Measurements from ENCODE around the gene C11orf24. TPM values are rescaled to one million over a fixed set of nuclear protein-coding genes. Genes with fewer than 3 reads are reported as not detected.

Gene C11orf24
- total and polyA plus RNA-seq, 3 experiments from 2014 or later: 15.7 to 49.8 (median 46.9) TPM

- CTCF ChIA-PET: no interaction called here
- Histone ChIP-seq H3K27ac (ENCODE audit: low read depth, low read length) (peak within 1 kb of the TSS; percentile 69), H3K27me3 (ENCODE audit: insufficient read depth, low read length, poor library complexity, severe bottlenecking) (no peaks in the 10 kb centered on the region), H3K36me3 (ENCODE audit: insufficient read depth, low read length) (no peaks in the 10 kb centered on the region), H3K9me3 (ENCODE audit: low read length) (no peaks in the 10 kb centered on the region), H3K4me3 (ENCODE audit: low read length) (peak within 1 kb of the TSS; percentile 59), H3K4me1 (ENCODE audit: insufficient read depth, low read length) (peaks cover 11% of the 10 kb centered on the region)
- H3K36me3 Mint-ChIP-seq: no peaks in the 10 kb centered on the region
- peak in 1 of 5 donors; percentile 40 for DNase-seq
- H3K4me1 Mint-ChIP-seq: peaks cover 8 to 20% (median 10%) of the 10 kb centered on the region in 3 donors
- peaks cover 6% of the 10 kb centered on the region in 2 donors for H3K27me3 Mint-ChIP-seq
- H3K27ac Mint-ChIP-seq: peak within 1 kb of the TSS in 3 of 8 donors; percentile 34 to 72 (median 47)
- POLR2A ChIA-PET: no interaction called here
- peak within 1 kb of the TSS; percentile 77 to 88 (median 83) for H3K4me3 Mint-ChIP-seq
- H3K9me3 Mint-ChIP-seq: no peaks in the 10 kb centered on the region
These were observed 40.5 kb upstream of the C11orf24 start, which contains the start of gene LRP5 for GRCh38 chr11:68312117-68312779. TSS of gene LRP5 (plus strand) at chr11:68312591. CDS start at chr11:68312715, 124 bp downstream.

- ChIA-PET CTCF (interaction anchor here (1.4 to 2.0 kb wide), 2 partner anchors 51 to 54 kb away, joined by 3 to 7 read pairs; no protein-coding TSS in a partner anchor), POLR2A (no interaction called here)
- H3K4me1 Mint-ChIP-seq: peaks cover 8 to 20% (median 10%) of the 10 kb centered on the region in 3 donors
- H3K4me3 Mint-ChIP-seq: peak overlapping the region; percentile 63 to 84 (median 73)
- peak in 1 of 5 donors; percentile 26 for DNase-seq
- H3K4me3 ChIP-seq (ENCODE audit: low read length): no peak overlapping the region
- H3K27ac Mint-ChIP-seq: peak overlapping the region in 4 of 8 donors; percentile 30 to 66 (median 42)
- H3K9me3 ChIP-seq (ENCODE audit: low read length): no peaks in the 10 kb centered on the region
- no peak overlapping the region for H3K27ac ChIP-seq (ENCODE audit: low read depth, low read length)
- peaks cover 3% of the 10 kb centered on the region in 2 donors for H3K27me3 Mint-ChIP-seq
- peaks cover 11% of the 10 kb centered on the region for H3K4me1 ChIP-seq (ENCODE audit: insufficient read depth, low read length)
- no peaks in the 10 kb centered on the region for H3K36me3 Mint-ChIP-seq
- no peaks in the 10 kb centered on the region for H3K9me3 Mint-ChIP-seq
- no peaks in the 10 kb centered on the region for H3K36me3 ChIP-seq (ENCODE audit: insufficient read depth, low read length)
- H3K27me3 ChIP-seq (ENCODE audit: insufficient read depth, low read length, poor library complexity, severe bottlenecking): no peaks in the 10 kb centered on the region
These were observed 39.7 kb upstream of the C11orf24 start for GRCh38 chr11:68311160-68312116.

DNA sequence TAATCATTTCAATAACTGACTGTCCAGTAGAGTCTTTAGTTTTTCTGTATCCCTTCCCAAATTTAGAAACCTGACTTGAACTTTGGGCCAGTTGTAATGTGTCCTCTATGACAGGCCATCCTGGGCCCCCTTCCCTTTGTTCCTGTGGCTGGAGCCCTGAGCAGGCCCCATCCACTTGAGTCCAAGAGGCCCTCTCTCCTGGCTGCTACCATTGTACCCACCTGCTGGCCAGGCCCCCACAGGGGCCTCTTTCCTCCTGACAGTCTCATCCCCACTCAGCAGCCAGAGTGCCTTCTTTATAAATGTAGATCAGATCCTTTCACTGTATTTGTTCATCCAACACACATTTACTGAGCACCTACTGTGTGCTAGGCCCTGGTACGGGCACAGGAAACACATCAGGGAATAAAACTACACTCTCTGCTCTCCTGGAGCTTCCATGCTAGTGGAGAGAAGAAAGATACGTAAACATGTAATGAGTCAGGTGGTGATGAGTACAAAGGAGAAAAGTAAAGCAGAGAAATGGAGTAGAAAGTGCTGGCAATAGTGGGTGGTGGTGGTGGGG, 37.9 kb upstream of the C11orf24 start:
- Mint-ChIP-seq H3K27ac (peak overlapping the region in 6 of 8 donors; percentile 1 to 84 (median 52)), H3K4me1 (peaks cover 8 to 20% (median 10%) of the 10 kb centered on the region in 3 donors), H3K27me3 (peaks cover 0 to 1% of the 10 kb centered on the region in 2 donors), H3K9me3 (no peaks in the 10 kb centered on the region), H3K36me3 (no peaks in the 10 kb centered on the region), H3K4me3 (peak overlapping the region in 4 of 7 donors; percentile 38 to 63 (median 49))
- no peak overlapping the region for H3K4me3 ChIP-seq (ENCODE audit: low read length)
- H3K27me3 ChIP-seq (ENCODE audit: insufficient read depth, low read length, poor library complexity, severe bottlenecking): no peaks in the 10 kb centered on the region
- no peak overlapping the region for H3K27ac ChIP-seq (ENCODE audit: low read depth, low read length)
- peaks cover 11% of the 10 kb centered on the region for H3K4me1 ChIP-seq (ENCODE audit: insufficient read depth, low read length)
- no peaks in the 10 kb centered on the region for H3K36me3 ChIP-seq (ENCODE audit: insufficient read depth, low read length)
- ChIA-PET CTCF (interaction anchor here (2.0 kb wide), 1 partner anchor 52 kb away, joined by 7 read pairs; no protein-coding TSS in a partner anchor), POLR2A (no interaction called here)
- DNase-seq: peak in 1 of 5 donors; percentile 17
- H3K9me3 ChIP-seq (ENCODE audit: low read length): no peaks in the 10 kb centered on the region

GRCh38 chr11:68308068-68308467, 36.3 kb upstream of the C11orf24 start:
- H3K4me1 Mint-ChIP-seq: peaks cover 2 to 6% (median 4%) of the 10 kb centered on the region in 3 donors
- Histone ChIP-seq H3K9me3 (ENCODE audit: low read length) (no peaks in the 10 kb centered on the region), H3K4me3 (ENCODE audit: low read length) (no peak overlapping the region), H3K36me3 (ENCODE audit: insufficient read depth, low read length) (no peaks in the 10 kb centered on the region), H3K4me1 (ENCODE audit: insufficient read depth, low read length) (no peaks in the 10 kb centered on the region), H3K27me3 (ENCODE audit: insufficient read depth, low read length, poor library complexity, severe bottlenecking) (no peaks in the 10 kb centered on the region), H3K27ac (ENCODE audit: low read depth, low read length) (no peak overlapping the region)
- peak overlapping the region in 1 of 8 donors; percentile 63 for H3K27ac Mint-ChIP-seq
- H3K36me3 Mint-ChIP-seq: no peaks in the 10 kb centered on the region
- peak in 1 of 5 donors; percentile 36 for DNase-seq
- ChIA-PET CTCF (interaction anchor here (1.2 kb wide), 1 partner anchor 11 kb away, joined by 5 read pairs; no protein-coding TSS in a partner anchor), POLR2A (no interaction called here)
- no peak overlapping the region for H3K4me3 Mint-ChIP-seq
- H3K9me3 Mint-ChIP-seq: no peaks in the 10 kb centered on the region
- H3K27me3 Mint-ChIP-seq: no peaks in the 10 kb centered on the region

DNA sequence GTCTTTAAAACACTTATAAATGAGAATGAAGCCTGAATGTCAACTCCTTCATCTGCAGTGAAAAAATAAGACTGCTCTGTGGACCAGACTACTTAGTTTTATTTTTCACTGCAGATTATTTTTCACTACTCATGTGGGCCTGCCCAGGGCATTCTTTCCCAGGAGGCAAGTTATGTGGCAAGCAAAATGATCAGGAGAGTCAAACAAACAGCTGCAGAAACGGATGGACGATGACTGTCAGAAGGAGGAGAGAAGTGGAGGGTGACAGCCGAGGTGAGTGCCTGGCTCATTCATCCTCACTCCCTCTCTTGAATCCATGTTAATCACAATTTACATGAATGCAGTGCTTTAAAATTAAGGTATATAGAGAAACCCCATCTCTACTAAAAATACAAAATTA, 34.9 kb upstream of the C11orf24 start:
- Mint-ChIP-seq H3K27ac (peak overlapping the region in 3 of 8 donors; percentile 20 to 70 (median 21)), H3K4me1 (peaks cover 2 to 4% (median 3%) of the 10 kb centered on the region in 3 donors), H3K9me3 (no peaks in the 10 kb centered on the region), H3K36me3 (no peaks in the 10 kb centered on the region), H3K27me3 (no peaks in the 10 kb centered on the region), H3K4me3 (no peak overlapping the region)
- Histone ChIP-seq H3K9me3 (ENCODE audit: low read length) (no peaks in the 10 kb centered on the region), H3K4me3 (ENCODE audit: low read length) (no peak overlapping the region), H3K36me3 (ENCODE audit: insufficient read depth, low read length) (no peaks in the 10 kb centered on the region), H3K4me1 (ENCODE audit: insufficient read depth, low read length) (no peaks in the 10 kb centered on the region), H3K27ac (ENCODE audit: low read depth, low read length) (no peak overlapping the region), H3K27me3 (ENCODE audit: insufficient read depth, low read length, poor library complexity, severe bottlenecking) (no peaks in the 10 kb centered on the region)
- DNase-seq: no peak
- CTCF ChIA-PET: interaction anchor here (1.0 kb wide), 1 partner anchor 9 kb away, joined by 3 read pairs; no protein-coding TSS in a partner anchor
- POLR2A ChIA-PET: no interaction called here

DNA sequence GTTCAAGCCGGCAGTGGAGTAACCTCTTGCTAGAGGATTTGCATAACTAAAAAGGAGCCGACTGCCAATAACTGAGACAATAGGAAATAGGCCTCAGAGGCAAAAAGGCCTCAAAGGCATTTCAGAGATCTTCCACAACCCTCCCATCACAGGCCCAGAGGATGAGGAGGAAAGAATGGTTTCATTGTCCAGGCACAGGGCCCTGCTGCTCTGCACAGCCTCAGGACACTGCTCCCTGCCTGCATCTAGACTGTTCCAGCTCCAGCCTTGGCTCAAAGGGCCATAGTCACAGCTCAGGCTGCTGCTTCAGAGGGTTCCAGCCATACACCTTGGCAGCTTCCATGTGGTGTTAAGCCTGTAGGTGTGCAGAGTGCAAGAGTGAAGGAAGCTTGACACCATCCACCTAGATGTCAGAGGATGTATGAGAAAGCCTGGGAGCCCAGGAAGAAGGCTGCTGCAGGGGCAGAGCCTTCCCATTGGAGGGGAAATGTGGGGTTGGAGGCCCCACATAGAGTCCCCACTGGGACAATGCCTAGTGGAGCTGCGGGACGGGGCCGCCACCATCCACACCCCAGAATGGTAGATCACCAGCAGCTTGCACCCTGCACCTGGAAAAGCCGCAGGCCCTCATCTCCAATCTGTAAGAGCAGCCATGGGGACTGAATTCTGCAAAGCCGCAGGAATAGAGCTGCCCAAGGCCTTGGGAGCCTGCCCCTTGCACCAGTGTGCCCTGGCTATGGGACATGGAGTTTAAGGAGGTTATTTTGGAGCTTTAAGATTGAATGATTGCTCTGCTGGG, 32.4 kb upstream of the C11orf24 start:
- no peaks in the 10 kb centered on the region for H3K4me1 Mint-ChIP-seq
- Histone ChIP-seq H3K4me1 (ENCODE audit: insufficient read depth, low read length) (no peaks in the 10 kb centered on the region), H3K9me3 (ENCODE audit: low read length) (no peaks in the 10 kb centered on the region), H3K27me3 (ENCODE audit: insufficient read depth, low read length, poor library complexity, severe bottlenecking) (no peaks in the 10 kb centered on the region), H3K4me3 (ENCODE audit: low read length) (no peak overlapping the region), H3K27ac (ENCODE audit: low read depth, low read length) (no peak overlapping the region), H3K36me3 (ENCODE audit: insufficient read depth, low read length) (no peaks in the 10 kb centered on the region)
- no peaks in the 10 kb centered on the region for H3K36me3 Mint-ChIP-seq
- peak in 1 of 5 donors; percentile 34 for DNase-seq
- ChIA-PET CTCF (interaction anchor here (1.0 to 9.9 kb wide), 2 partner anchors 32 to 46 kb away, joined by 3 to 201 read pairs; partner anchors contain the start of gene C11orf24), POLR2A (no interaction called here)
- H3K27me3 Mint-ChIP-seq: no peaks in the 10 kb centered on the region
- H3K27ac Mint-ChIP-seq: no peak overlapping the region
- H3K9me3 Mint-ChIP-seq: no peaks in the 10 kb centered on the region
- no peak overlapping the region for H3K4me3 Mint-ChIP-seq

GRCh38 chr11:68303083-68303482, 31.3 kb upstream of the C11orf24 start:
- Mint-ChIP-seq H3K9me3 (no peaks in the 10 kb centered on the region), H3K36me3 (no peaks in the 10 kb centered on the region), H3K27ac (peak overlapping the region in 1 of 8 donors; percentile 61), H3K27me3 (no peaks in the 10 kb centered on the region), H3K4me1 (no peaks in the 10 kb centered on the region), H3K4me3 (no peak overlapping the region)
- H3K4me3 ChIP-seq (ENCODE audit: low read length): no peak overlapping the region
- H3K36me3 ChIP-seq (ENCODE audit: insufficient read depth, low read length): no peaks in the 10 kb centered on the region
- no peaks in the 10 kb centered on the region for H3K27me3 ChIP-seq (ENCODE audit: insufficient read depth, low read length, poor library complexity, severe bottlenecking)
- H3K4me1 ChIP-seq (ENCODE audit: insufficient read depth, low read length): no peaks in the 10 kb centered on the region
- peak in 1 of 5 donors; percentile 8 for DNase-seq
- no peak overlapping the region for H3K27ac ChIP-seq (ENCODE audit: low read depth, low read length)
- ChIA-PET CTCF (interaction anchor here (9.9 kb wide), 1 partner anchor 45 kb away, joined by 201 read pairs; no protein-coding TSS in a partner anchor), POLR2A (no interaction called here)
- H3K9me3 ChIP-seq (ENCODE audit: low read length): no peaks in the 10 kb centered on the region

All from CD8-positive, alpha-beta memory T cell (primary cell).